Fibroblast of lung (primary cell): ENCODE measurements around the gene CAVIN2. TPM values are rescaled to one million over a fixed set of nuclear protein-coding genes. Genes with fewer than 3 reads are reported as not detected.

Source experiments
- DNase-seq, 2 donors: peaks; one replicate each; pipeline versions ENCODE4 v3.0.0 to v3.0.0-alpha.2; 2010; ENCODE audit warnings: low read depth in 2 of 2
- H2AFZ ChIP-seq: 2 replicates; pipeline ENCODE4 v1.5.1; 2012; ENCODE audit warnings: low read length, control low read depth, inconsistent platforms
- H3K27ac ChIP-seq: 2 replicates; pipeline ENCODE4 v1.5.1; 2011; ENCODE audit warnings: low read length, control low read depth; ENCODE audit not compliant: insufficient read depth
- H3K27me3 ChIP-seq: 2 replicates; pipeline ENCODE4 v1.5.1; 2011; ENCODE audit warnings: mild to moderate bottlenecking, low read length; ENCODE audit not compliant: control insufficient read depth, insufficient read depth
- H3K36me3 ChIP-seq: 2 replicates; pipeline ENCODE4 v1.5.1; 2011; ENCODE audit warnings: low read length; ENCODE audit not compliant: control insufficient read depth, insufficient read depth
- H3K4me1 ChIP-seq: 2 replicates; pipeline ENCODE4 v1.5.1; 2011; ENCODE audit warnings: low read length; ENCODE audit not compliant: control insufficient read depth, insufficient read depth; ENCODE audit errors: extremely low read depth
- H3K4me2 ChIP-seq: 2 replicates; pipeline ENCODE4 v1.5.1; 2011; ENCODE audit warnings: low read length, control low read depth; ENCODE audit not compliant: insufficient read depth; ENCODE audit errors: extremely low read depth
- H3K4me3 ChIP-seq, 4 experiments: fragments of 200-600 bp in 1 of 4; sonication (generic) in 1 of 4; replicated peaks in 1 of 4; 2 replicates each; pipeline ENCODE4 v1.5.1; 2011 to 2016; ENCODE audit warnings: low read length in 4 of 4, low read depth in 3 of 4, mild to moderate bottlenecking in 3 of 4, control low read depth in 2 of 4, inconsistent platforms in 1 of 4, mixed read lengths in 1 of 4; ENCODE audit not compliant: insufficient read depth in 1 of 4; ENCODE audit errors: control extremely low read depth in 1 of 4
- H3K79me2 ChIP-seq: 2 replicates; pipeline ENCODE4 v1.5.1; 2012; ENCODE audit warnings: mild to moderate bottlenecking, low read length, inconsistent platforms; ENCODE audit not compliant: control insufficient read depth, insufficient read depth
- H3K9ac ChIP-seq: 2 replicates; pipeline ENCODE4 v1.5.1; 2011; ENCODE audit warnings: mild to moderate bottlenecking, low read length, control low read depth; ENCODE audit not compliant: insufficient read depth
- H3K9me3 ChIP-seq: 2 replicates; pipeline ENCODE4 v1.5.1; 2012; ENCODE audit warnings: low read depth, low read length; ENCODE audit not compliant: control insufficient read depth, insufficient read depth
- H4K20me1 ChIP-seq: 2 replicates; pipeline ENCODE4 v1.5.1; 2011; ENCODE audit warnings: low read length; ENCODE audit not compliant: control insufficient read depth, insufficient read depth; ENCODE audit errors: extremely low read depth
- CTCF ChIP-seq, 2 donors: IDR thresholded peaks in 1 of 2; conservative IDR thresholded peaks in 1 of 2; 1 replicate in 1 of 2; 2 replicates in 1 of 2; pipeline ENCODE4 v1.5.1; 2011 to 2012; ENCODE audit warnings: low read length in 2 of 2, control low read depth in 1 of 2, inconsistent platforms in 1 of 2, low read depth in 1 of 2, mild to moderate bottlenecking in 1 of 2
- EZH2 ChIP-seq: IDR thresholded peaks from 2 replicates; pipeline ENCODE4 v1.5.1; 2012; ENCODE audit warnings: low read length, control low read depth, mild to moderate bottlenecking; ENCODE audit errors: missing control alignments
- polyA plus RNA-seq, 2 donors: library from polyadenylated mRNA; depleted of rRNA in 1 of 2; stranded (reverse) in 1 of 2; unstranded in 1 of 2; fragments of >200 nt; gene quantifications; 2 replicates each; pipeline ENCODE4 v1.2.1, GENCODE V29; 2011 to 2012; ENCODE audit warnings: missing spikeins in 1 of 2
- total RNA-seq: library from RNA; depleted of rRNA; stranded (reverse); fragments of >200 nt; gene quantifications from 2 replicates; pipeline ENCODE4 v1.2.1, GENCODE V29; 2014

CAVIN2 gene
- total and polyA plus RNA-seq, 2 donors (not counting 1 experiment from before 2014, with no cell fraction given): 25.1 to 28.1 TPM

DNA sequence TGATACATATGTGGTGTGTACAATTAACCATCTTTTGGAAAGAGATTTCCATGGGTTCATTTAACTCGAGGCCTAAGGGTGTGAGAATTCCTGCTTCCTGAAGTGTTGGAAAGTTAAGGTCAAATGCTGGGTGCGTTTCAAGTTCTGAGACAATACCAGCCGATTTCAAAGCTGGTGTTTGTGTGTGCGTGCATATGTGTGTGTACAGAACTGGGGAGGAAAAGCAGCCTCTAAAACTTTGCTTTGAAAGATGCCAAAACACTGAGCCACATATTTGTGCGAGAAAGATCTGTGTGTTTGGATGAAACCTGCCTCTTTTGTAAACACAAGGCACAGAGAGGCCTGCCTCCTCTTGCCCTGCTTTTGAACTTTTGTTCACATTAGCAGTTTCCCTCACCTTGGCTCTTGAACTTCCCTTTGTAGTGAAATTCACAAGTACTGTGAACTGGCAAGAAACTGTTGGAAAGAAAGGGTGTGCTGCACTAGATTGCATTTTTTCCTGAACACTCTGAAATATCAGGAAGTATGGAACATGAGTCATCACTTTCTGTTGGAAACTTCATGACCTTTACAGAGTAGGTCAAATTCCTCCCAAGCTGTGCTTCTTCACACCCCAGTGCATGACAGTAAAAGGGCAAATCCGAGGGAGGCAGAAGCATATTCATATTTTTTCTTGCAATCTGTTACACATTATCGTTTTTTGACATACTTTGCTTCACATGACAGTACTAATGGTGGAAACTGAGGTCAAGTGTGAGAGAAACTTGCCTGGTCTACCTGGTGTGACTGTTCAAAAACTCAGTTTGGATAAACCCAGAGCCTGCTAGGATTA lies 20.0 kb upstream of the CAVIN2 start:
- no peaks in the 10 kb centered on the region for H3K9me3 ChIP-seq
- H4K20me1 ChIP-seq: no peaks in the 10 kb centered on the region
- peak overlapping the region; percentile 80 for H3K27ac ChIP-seq
- no peaks in the 10 kb centered on the region for H3K79me2 ChIP-seq
- H3K9ac ChIP-seq: peak overlapping the region; percentile 24
- H3K4me3 ChIP-seq: peak overlapping the region in 1 of 4 experiments; percentile 2
- peak; percentile 96 to 98 for DNase-seq
- H3K4me1 ChIP-seq: peaks cover 24% of the 10 kb centered on the region
- peak overlapping the region; percentile 65 for H3K4me2 ChIP-seq
- H3K27me3 ChIP-seq: no peaks in the 10 kb centered on the region
- peak overlapping the region; percentile 7 for H2AFZ ChIP-seq
- H3K36me3 ChIP-seq: no peaks in the 10 kb centered on the region
- TF ChIP-seq EZH2: no peak

- TF ChIP-seq EZH2 (no peak), CTCF (conservative IDR thresholded peaks at IDR 0.05 in 1 of 2, IDR thresholded peaks at IDR 0.05 in 1 of 2; ENCODE audit: low read depth in 1 of 2, low read length in 2 of 2) (no peak)
- H3K36me3 ChIP-seq: no peaks in the 10 kb centered on the region
- H4K20me1 ChIP-seq: no peaks in the 10 kb centered on the region
- no peaks in the 10 kb centered on the region for H3K27me3 ChIP-seq
- no peak for DNase-seq
- H3K4me2 ChIP-seq: peak overlapping the region; percentile 65
- H3K27ac ChIP-seq: peak overlapping the region; percentile 80
- no peaks in the 10 kb centered on the region for H3K9me3 ChIP-seq
- no peaks in the 10 kb centered on the region for H3K79me2 ChIP-seq
- no peak overlapping the region for H3K4me3 ChIP-seq
- peaks cover 24% of the 10 kb centered on the region for H3K4me1 ChIP-seq
- no peak overlapping the region for H2AFZ ChIP-seq
- peak overlapping the region; percentile 24 for H3K9ac ChIP-seq
Observed at GRCh38 chr2:191866195-191866594, 19.3 kb upstream of the CAVIN2 start.

DNA sequence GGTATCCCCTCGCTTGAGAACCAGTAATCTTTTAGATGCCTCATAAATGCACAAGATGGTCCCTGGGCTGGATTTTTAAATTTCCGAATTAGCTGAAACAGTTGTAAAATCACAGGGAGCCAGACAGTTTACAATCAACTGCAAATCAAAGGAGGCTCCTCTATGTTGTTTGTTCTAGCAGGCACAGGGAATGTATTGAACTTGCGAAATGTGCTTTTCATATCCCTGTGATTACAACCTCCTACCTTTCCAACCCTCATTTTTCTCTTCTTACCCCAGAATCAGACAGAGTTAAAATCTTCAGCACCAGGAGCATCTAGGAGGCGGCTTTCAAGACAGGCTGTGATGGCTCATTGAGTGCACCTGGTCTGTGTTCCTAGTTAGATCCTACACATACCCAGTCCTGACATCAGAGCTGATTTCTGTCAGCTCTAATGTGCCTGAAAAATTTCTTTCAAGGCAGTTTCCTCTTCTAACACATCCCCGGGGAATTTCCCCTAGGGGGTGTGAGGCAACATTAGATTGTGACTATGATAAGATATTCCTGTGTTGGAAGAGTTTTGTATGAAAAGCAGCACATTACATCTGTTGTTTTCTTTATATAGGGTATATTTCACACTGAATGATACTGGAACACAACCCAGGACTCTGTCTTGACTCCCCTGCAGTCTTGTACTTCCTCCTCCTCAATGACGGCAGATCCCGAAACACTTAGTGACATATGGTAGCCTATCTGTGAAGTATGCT lies 17.9 kb upstream of the CAVIN2 start:
- no peak overlapping the region for H2AFZ ChIP-seq
- no peak overlapping the region for H3K4me2 ChIP-seq
- peak; percentile 67 to 71 for DNase-seq

More for the DNA sequence above, 17.9 kb upstream of the CAVIN2 start:
- Histone ChIP-seq H3K36me3 (no peaks in the 10 kb centered on the region), H3K27ac (peak overlapping the region; percentile 11), H4K20me1 (no peaks in the 10 kb centered on the region), H3K9ac (no peak overlapping the region), H3K27me3 (no peaks in the 10 kb centered on the region), H3K4me3 (no peak overlapping the region), H3K9me3 (no peaks in the 10 kb centered on the region), H3K4me1 (peaks cover 24% of the 10 kb centered on the region), H3K79me2 (no peaks in the 10 kb centered on the region)
- no peak for TF ChIP-seq CTCF (conservative IDR thresholded peaks at IDR 0.05 in 1 of 2, IDR thresholded peaks at IDR 0.05 in 1 of 2; ENCODE audit: low read depth in 1 of 2, low read length in 2 of 2)
- no peak for TF ChIP-seq EZH2
